Tibial artery (tissue), 4 donors: ENCODE data around the gene PPP1R14C.

Source experiments
- DNase-seq, 2 donors: peaks; one replicate each; pipeline ENCODE4 v3.0.0-alpha.2; 2019
- H3K27ac ChIP-seq, 2 donors: fragments of 200-600 bp; sonication (generic) in 1 of 2; 1 replicate in 1 of 2; 2 replicates in 1 of 2; pipeline ENCODE4 v1.5.1; 2018 to 2019; ENCODE audit warnings: mild to moderate bottlenecking in 1 of 2
- H3K27me3 ChIP-seq, 2 donors: fragments of 200-600 bp; sonication (generic) in 1 of 2; one replicate each; pipeline versions ENCODE4 v1.5.1 to v1.6.0; 2016 to 2019
- H3K36me3 ChIP-seq, 3 donors: fragments of 200-600 bp; sonication (generic) in 2 of 3; one replicate each; pipeline ENCODE4 v1.5.1; 2016 to 2019; ENCODE audit warnings: mild to moderate bottlenecking in 2 of 3
- H3K4me1 ChIP-seq, 4 donors: fragments of 200-600 bp; sonication (generic) in 2 of 4; 1 replicate in 3 of 4; 2 replicates in 1 of 4; pipeline ENCODE4 v1.5.1; 2016 to 2019
- H3K4me3 ChIP-seq, 2 donors: fragments of 200-600 bp; sonication (generic) in 1 of 2; 1 replicate in 1 of 2; 2 replicates in 1 of 2; pipeline ENCODE4 v1.5.1; 2018 to 2019; ENCODE audit warnings: mild to moderate bottlenecking in 2 of 2
- H3K9me3 ChIP-seq, 3 donors: fragments of 200-600 bp; sonication (generic) in 1 of 3; one replicate each; pipeline ENCODE4 v1.5.1; 2016 to 2019
- intact Hi-C: fragments of 100-400 bp; cut with DNase I; formaldehyde crosslinking; loops from one replicate; pipeline ENCODE4 v1.15.0; 2023; ENCODE audit warnings: low total_unique reads
- TF ChIP-seq, protein P1 (sequence below), 2 experiments: fragments of 200-600 bp in 1 of 2; fragments of 450-650 bp in 1 of 2; IDR thresholded peaks; one replicate each; pipeline ENCODE4 v1.5.1; 2017 to 2019; ENCODE audit warnings: antibody characterized with exemption in 2 of 2, mild to moderate bottlenecking in 1 of 2, moderate library complexity in 1 of 2

PPP1R14C gene

DNA sequence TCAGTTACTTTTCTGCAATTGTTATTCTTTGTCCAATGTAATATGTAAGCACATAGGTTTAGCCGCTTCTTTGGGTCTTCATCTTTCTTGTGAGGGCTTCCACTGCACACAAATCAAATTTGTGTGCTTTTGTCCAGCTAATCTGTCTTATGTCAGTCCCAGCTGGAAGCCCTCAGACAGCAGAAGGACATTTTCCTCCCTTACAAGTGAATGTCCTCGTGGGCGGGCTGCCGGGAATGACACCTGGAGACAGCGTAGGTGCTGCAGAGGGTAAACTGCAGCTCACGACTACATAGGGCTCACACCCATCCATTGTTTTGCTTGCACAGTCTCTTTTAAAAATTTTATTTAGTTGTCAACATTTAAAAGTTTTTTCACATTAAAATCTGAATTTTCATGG lies 24.6 kb upstream of the PPP1R14C start:
- Histone ChIP-seq H3K4me1 (no peaks in the 10 kb centered on the region), H3K4me3 (no peak overlapping the region), H3K9me3 (no peaks in the 10 kb centered on the region), H3K27me3 (no peaks in the 10 kb centered on the region), H3K36me3 (no peaks in the 10 kb centered on the region), H3K27ac (no peak overlapping the region)
- TF ChIP-seq, protein P1, sequence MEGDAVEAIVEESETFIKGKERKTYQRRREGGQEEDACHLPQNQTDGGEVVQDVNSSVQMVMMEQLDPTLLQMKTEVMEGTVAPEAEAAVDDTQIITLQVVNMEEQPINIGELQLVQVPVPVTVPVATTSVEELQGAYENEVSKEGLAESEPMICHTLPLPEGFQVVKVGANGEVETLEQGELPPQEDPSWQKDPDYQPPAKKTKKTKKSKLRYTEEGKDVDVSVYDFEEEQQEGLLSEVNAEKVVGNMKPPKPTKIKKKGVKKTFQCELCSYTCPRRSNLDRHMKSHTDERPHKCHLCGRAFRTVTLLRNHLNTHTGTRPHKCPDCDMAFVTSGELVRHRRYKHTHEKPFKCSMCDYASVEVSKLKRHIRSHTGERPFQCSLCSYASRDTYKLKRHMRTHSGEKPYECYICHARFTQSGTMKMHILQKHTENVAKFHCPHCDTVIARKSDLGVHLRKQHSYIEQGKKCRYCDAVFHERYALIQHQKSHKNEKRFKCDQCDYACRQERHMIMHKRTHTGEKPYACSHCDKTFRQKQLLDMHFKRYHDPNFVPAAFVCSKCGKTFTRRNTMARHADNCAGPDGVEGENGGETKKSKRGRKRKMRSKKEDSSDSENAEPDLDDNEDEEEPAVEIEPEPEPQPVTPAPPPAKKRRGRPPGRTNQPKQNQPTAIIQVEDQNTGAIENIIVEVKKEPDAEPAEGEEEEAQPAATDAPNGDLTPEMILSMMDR (IDR thresholded peaks at IDR 0.05), result no peak
- no peak for DNase-seq
- intact Hi-C loops, result no loop called here

DNA sequence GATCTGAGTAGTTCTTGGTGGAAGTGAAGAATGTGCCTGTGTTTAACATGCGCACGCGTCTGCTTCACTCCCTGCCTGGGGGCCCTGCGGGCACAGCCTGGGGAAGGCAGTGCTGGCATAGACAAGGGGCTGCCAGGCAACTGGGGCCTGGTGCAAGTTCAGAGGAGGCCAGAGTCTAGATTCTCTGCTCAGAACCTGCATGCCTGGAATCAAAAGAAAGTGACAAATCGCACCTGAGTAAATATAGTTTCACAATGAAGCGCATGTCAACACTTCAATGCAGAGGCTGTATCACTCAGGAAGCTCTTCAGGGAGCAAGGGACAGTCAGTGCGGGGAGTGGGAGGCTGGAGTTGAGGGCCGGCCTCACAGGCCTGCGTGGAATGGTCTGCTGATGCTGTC lies 24.2 kb upstream of the PPP1R14C start:
- Histone ChIP-seq H3K27me3 (no peaks in the 10 kb centered on the region), H3K4me3 (no peak overlapping the region), H3K36me3 (no peaks in the 10 kb centered on the region), H3K4me1 (no peaks in the 10 kb centered on the region), H3K9me3 (no peaks in the 10 kb centered on the region), H3K27ac (no peak overlapping the region)
- TF ChIP-seq, protein P1 (IDR thresholded peaks at IDR 0.05), result no peak
- intact Hi-C loops, result no loop called here
- no peak for DNase-seq

DNA sequence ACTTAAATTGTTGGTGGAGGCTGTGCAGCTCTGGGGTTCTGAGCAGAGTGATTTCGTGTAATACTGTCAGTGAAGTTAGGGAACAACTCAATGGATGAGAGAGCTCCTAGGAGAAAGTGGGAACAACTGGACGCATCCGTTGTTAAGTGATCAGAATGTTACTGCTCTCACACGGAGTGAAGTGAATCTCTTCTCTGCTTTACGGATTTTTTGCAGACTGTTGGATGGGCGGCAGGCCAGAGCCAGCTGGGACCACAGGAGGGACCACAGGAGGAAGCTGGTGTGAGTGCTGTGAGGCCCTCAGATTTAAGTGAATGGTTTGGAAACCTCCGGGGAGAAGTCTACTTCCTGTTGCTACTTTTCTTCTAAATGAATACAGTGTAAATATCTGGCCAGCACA lies 23.7 kb upstream of the PPP1R14C start:
- no peak for DNase-seq
- no peaks in the 10 kb centered on the region for H3K27me3 ChIP-seq
- intact Hi-C loops, result no loop called here
- H3K9me3 ChIP-seq, result no peaks in the 10 kb centered on the region
- H3K27ac ChIP-seq, result no peak overlapping the region
- no peaks in the 10 kb centered on the region for H3K4me1 ChIP-seq
- H3K36me3 ChIP-seq, result no peaks in the 10 kb centered on the region
- TF ChIP-seq, protein P1 (IDR thresholded peaks at IDR 0.05), result no peak
- H3K4me3 ChIP-seq, result no peak overlapping the region

DNA sequence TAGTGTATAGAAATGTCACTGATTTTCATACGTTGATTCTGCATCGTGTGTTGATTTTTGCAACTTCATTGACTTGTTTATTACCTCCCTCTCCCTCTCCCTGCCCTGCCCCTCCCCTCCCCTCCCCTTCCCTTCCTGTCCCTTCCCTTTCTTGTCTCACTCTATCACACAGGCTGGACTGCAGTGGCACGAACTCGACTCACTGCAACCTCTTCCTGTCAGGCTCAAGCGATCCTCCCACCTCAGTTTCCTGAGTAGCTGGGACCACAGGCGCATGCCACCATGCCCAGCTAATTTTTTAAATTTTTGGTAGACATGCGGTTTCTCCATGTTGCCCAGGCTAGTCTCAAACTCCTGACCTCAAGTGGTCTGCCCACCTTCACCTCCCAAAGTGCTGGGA lies 19.2 kb upstream of the PPP1R14C start:
- H3K27ac ChIP-seq, result no peak overlapping the region
- H3K9me3 ChIP-seq, result no peaks in the 10 kb centered on the region
- intact Hi-C loops, result no loop called here
- H3K4me1 ChIP-seq, result no peaks in the 10 kb centered on the region
- TF ChIP-seq, protein P1 (IDR thresholded peaks at IDR 0.05), result no peak
- H3K36me3 ChIP-seq, result no peaks in the 10 kb centered on the region
- no peak overlapping the region for H3K4me3 ChIP-seq
- peaks cover 0 to 9% of the 10 kb centered on the region in 2 donors for H3K27me3 ChIP-seq
- DNase-seq, result no peak

DNA sequence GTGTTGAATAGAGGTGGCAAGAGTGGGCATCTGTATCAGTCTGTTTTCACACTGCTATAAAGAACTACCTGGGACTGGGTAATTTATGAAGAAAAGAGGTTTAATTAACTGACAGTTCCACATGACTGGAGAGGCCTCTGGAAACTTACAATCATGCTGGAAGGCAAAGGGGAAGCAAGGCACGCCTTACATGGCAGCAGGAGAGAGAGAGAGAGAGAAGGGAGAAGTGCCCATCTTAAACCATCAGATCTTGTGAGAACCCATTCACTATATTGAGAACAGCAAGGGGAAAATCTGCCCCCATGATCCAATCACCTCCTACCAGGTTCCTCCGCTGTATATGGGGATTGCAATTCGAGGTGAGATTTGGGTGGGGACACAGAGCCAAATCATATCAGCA lies 18.6 kb upstream of the PPP1R14C start:
- Histone ChIP-seq H3K36me3 (no peaks in the 10 kb centered on the region), H3K4me1 (no peaks in the 10 kb centered on the region), H3K4me3 (no peak overlapping the region), H3K27ac (no peak overlapping the region), H3K9me3 (no peaks in the 10 kb centered on the region), H3K27me3 (peaks cover 0 to 9% of the 10 kb centered on the region in 2 donors)
- TF ChIP-seq, protein P1 (IDR thresholded peaks at IDR 0.05), result no peak
- DNase-seq, result no peak
- intact Hi-C loops, result no loop called here

DNA sequence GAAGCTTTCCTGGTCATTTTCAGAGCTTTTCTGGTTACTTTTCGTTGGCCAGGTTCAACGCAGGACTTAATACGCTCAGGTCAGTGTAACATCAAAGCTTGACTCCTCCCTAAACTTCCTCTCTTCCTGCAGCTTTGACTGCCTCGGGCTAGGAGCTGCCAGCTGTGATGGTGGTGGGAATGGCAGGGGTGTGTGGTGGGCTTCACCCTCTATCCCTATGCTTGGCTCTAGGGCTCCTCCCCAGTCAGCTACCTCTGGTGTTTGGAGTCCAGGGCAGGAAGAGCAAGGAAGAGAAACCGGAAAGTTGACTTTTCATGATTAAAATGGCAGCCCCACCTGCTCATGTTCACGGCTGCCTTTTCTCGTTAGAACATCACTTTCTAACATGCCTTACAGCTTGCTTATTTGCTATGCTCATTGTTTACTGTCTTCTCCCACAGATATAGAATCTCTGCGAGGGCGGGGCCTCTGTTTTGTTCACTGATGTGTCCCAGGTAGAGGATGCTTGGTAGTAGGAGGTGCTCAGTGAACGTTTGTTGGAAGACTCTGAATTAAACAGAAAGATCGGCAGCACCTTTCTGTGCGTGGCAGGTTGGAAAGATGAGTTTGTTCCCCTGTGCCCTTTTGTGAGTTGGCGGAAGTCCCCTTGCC lies 16.1 kb upstream of the PPP1R14C start:
- DNase-seq, result no peak
- TF ChIP-seq, protein P1 (IDR thresholded peaks at IDR 0.05), result no peak
- H3K9me3 ChIP-seq, result no peaks in the 10 kb centered on the region
- no peaks in the 10 kb centered on the region for H3K4me1 ChIP-seq
- H3K4me3 ChIP-seq, result no peak overlapping the region
- H3K36me3 ChIP-seq, result no peaks in the 10 kb centered on the region
- peaks cover 0 to 11% of the 10 kb centered on the region in 2 donors for H3K27me3 ChIP-seq
- no peak overlapping the region for H3K27ac ChIP-seq
- intact Hi-C loops, result no loop called here
